Chondrocyte (in vitro differentiated cells): ENCODE results near the gene CADM1. TPM values are rescaled to one million over a fixed set of nuclear protein-coding genes. Genes with fewer than 3 reads are reported as not detected.

Experiments
- DNase-seq: peaks from one replicate; pipeline ENCODE4 v3.0.0; 2021; ENCODE audit warnings: mixed read lengths, low spot score
- H3K27ac Mint-ChIP-seq: one replicate; pipeline ENCODE4 v1.8.0; 2021; ENCODE audit warnings: mild to moderate bottlenecking, moderate library complexity, mixed read lengths; ENCODE audit not compliant: unreplicated experiment
- H3K27me3 Mint-ChIP-seq: 2 replicates; pipeline ENCODE4 v1.8.0; 2021; ENCODE audit warnings: low read depth, mixed read lengths
- H3K36me3 Mint-ChIP-seq: 2 replicates; pipeline ENCODE4 v1.8.0; 2021; ENCODE audit warnings: low read depth, mixed read lengths
- H3K4me1 Mint-ChIP-seq: 2 replicates; pipeline ENCODE4 v1.8.0; 2021; ENCODE audit warnings: low read depth, mild to moderate bottlenecking, mixed read lengths
- H3K4me3 Mint-ChIP-seq: one replicate; pipeline ENCODE4 v1.8.0; 2021; ENCODE audit warnings: mild to moderate bottlenecking, moderate library complexity, mixed read lengths; ENCODE audit not compliant: unreplicated experiment
- H3K9me3 Mint-ChIP-seq: 2 replicates; pipeline ENCODE4 v1.8.0; 2021; ENCODE audit warnings: low read depth, mixed read lengths
- CTCF ChIP-seq: fragments of 200-600 bp; sonication (generic); IDR thresholded peaks from 2 replicates; pipeline ENCODE4 v1.5.0; 2021; ENCODE audit warnings: antibody characterized with exemption, mild to moderate bottlenecking, moderate library complexity
- total RNA-seq: library from RNA; stranded (reverse); gene quantifications from 3 replicates; pipeline ENCODE4 v1.2.1, GENCODE V29; 2021

The CADM1 gene
- total RNA-seq, 1 donor from 2014 or later = 29.0 TPM

- H3K27ac Mint-ChIP-seq = no peak overlapping the region
Measured at GRCh38 chr11:115463606-115464005, 40.6 kb downstream of the CADM1 start.

GRCh38 chr11:115462757-115463156 is 41.5 kb downstream of the CADM1 start:
- Mint-ChIP-seq H3K4me3 (no peak overlapping the region), H3K4me1 (peaks cover 19% of the 10 kb centered on the region), H3K36me3 (no peaks in the 10 kb centered on the region), H3K27ac (no peak overlapping the region), H3K27me3 (no peaks in the 10 kb centered on the region), H3K9me3 (no peaks in the 10 kb centered on the region)
- TF ChIP-seq CTCF = no peak
- no peak for DNase-seq

More at GRCh38 chr11:115463606-115464005, 40.6 kb downstream of the CADM1 start:
- H3K9me3 Mint-ChIP-seq = no peaks in the 10 kb centered on the region
- no peaks in the 10 kb centered on the region for H3K36me3 Mint-ChIP-seq
- TF ChIP-seq CTCF = no peak
- H3K4me3 Mint-ChIP-seq = no peak overlapping the region
- DNase-seq = no peak
- no peaks in the 10 kb centered on the region for H3K27me3 Mint-ChIP-seq
- peaks cover 19% of the 10 kb centered on the region for H3K4me1 Mint-ChIP-seq

GRCh38 chr11:115462004-115462541 is 42.1 kb downstream of the CADM1 start:
- H3K9me3 Mint-ChIP-seq = no peaks in the 10 kb centered on the region
- H3K27me3 Mint-ChIP-seq = no peaks in the 10 kb centered on the region
- H3K4me3 Mint-ChIP-seq = no peak overlapping the region
- no peak for DNase-seq
- no peaks in the 10 kb centered on the region for H3K36me3 Mint-ChIP-seq
- no peak for TF ChIP-seq CTCF
- H3K27ac Mint-ChIP-seq = no peak overlapping the region
- H3K4me1 Mint-ChIP-seq = peaks cover 19% of the 10 kb centered on the region

- no peak for TF ChIP-seq CTCF
- Mint-ChIP-seq H3K36me3 (no peaks in the 10 kb centered on the region), H3K27ac (no peak overlapping the region), H3K4me3 (no peak overlapping the region), H3K27me3 (no peaks in the 10 kb centered on the region), H3K4me1 (peaks cover 23% of the 10 kb centered on the region), H3K9me3 (no peaks in the 10 kb centered on the region)
- no peak for DNase-seq
Measured at GRCh38 chr11:115460512-115460911, 43.7 kb downstream of the CADM1 start.

- Mint-ChIP-seq H3K27me3 (no peaks in the 10 kb centered on the region), H3K4me1 (peaks cover 22% of the 10 kb centered on the region), H3K4me3 (no peak overlapping the region), H3K9me3 (no peaks in the 10 kb centered on the region), H3K27ac (peak overlapping the region; percentile 1), H3K36me3 (no peaks in the 10 kb centered on the region)
- DNase-seq = no peak
- no peak for TF ChIP-seq CTCF
Measured at GRCh38 chr11:115459563-115459962, 44.7 kb downstream of the CADM1 start.
